GM10248 (cell line): ENCODE measurements around the gene SLC43A2.
"Not testable (repeated sequence)": the region's sequence is repeated elsewhere in the genome, so short reads cannot be mapped to it uniquely, and the experiment has no call there.

ENCODE experiments used
- CTCF ChIA-PET: fragments of 300-600 bp; sonication (Branson Sonifier 250); formaldehyde crosslinking; extraction: SDS; loops from one replicate; lab custom pipeline; 2021; ENCODE audit warnings: antibody characterized with exemption; lab: Yijun Ruan, JAX
- POLR2A ChIA-PET: fragments of 350-650 bp; sonication (Branson Sonifier 250); formaldehyde crosslinking; extraction: SDS; loops from one replicate; lab custom pipeline; 2020; ENCODE audit warnings: antibody characterized with exemption; lab: Yijun Ruan, JAX
- DNase-seq: peaks from one replicate; pipeline ENCODE4 v3.0.0; 2012; ENCODE audit errors: extremely low spot score
- CTCF ChIP-seq: IDR thresholded peaks from 2 replicates; pipeline ENCODE4 v1.5.1; 2012; ENCODE audit warnings: mild to moderate bottlenecking, low read depth; ENCODE audit errors: extremely low read depth, missing control alignments, control extremely low read depth

The SLC43A2 gene

GRCh38 chr17:1568950-1569810 is 59.5 kb downstream of the SLC43A2 start:
- POLR2A ChIA-PET: no interaction called here
- no peak for TF ChIP-seq CTCF
- DNase-seq: no peak
- CTCF ChIA-PET: interaction anchor here (1.6 to 3.4 kb wide), 2 partner anchors 61 to 79 kb away, joined by 5 to 18 read pairs; no protein-coding TSS in a partner anchor

DNA sequence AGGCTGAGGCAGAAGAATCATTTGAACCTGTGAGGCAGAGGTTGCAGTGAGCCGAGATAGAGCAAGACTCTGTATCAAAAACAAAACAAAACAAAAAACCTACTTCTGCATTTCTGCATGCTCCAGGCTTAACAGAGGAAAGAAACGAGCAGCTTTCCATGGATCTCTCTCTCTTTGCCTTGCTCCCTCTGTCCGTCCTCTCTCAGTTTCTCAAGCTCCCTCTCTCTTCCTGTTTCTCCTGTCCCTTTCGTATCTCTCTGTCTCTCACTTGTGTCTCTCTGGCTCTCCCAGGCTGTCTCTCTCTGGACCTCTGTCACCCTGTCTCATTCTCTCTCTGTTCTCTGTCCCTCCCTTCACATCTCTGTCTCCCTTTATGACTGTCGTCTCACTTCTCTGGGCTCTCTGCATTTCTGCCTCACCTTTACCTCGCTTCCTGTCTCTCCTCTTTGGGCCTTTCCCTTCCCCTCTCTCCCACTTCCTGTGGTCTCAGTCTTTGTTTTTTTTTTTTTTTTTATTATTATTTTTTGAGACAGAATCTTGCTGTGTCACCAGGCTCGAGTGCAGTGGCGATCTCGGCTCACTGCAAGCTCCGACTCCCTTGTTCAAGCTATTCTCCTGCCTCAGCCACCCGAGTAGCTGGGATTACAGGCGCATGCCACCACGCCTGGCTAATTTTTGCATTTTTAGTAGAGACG is 62.0 kb downstream of the SLC43A2 start:
- TF ChIP-seq CTCF: no peak
- ChIA-PET CTCF (interaction anchor here (0.9 to 3.4 kb wide), 8 partner anchors 40 to 202 kb away, joined by 3 to 18 read pairs (median 4); partner anchors contain the start of genes RILP and SCARF1), POLR2A (interaction anchor here (0.6 kb wide), 1 partner anchor 149 kb away, joined by 3 read pairs; no protein-coding TSS in a partner anchor)
- DNase-seq: peak; percentile 74

DNA sequence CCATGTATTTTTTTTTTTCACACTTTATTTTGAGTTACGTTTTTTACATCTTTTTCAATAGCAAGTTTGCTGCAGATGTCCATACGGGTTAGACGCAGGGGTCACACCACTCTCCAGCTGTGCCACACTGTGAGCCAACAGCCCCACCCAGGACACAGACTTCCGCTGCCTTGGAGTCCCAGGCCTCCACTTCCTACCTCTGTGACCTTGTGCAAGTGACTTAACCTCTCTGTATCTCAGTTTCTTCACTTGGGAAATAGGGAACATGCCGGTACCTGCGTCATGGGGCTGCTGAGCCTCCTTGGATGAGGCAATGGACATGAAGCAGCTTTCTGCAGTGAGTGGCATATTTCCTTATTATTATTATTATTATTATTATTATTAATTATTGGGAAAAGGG is 62.8 kb downstream of the SLC43A2 start:
- no peak for TF ChIP-seq CTCF
- POLR2A ChIA-PET: no interaction called here
- CTCF ChIA-PET: interaction anchor here (0.9 to 3.4 kb wide), 6 partner anchors 41 to 201 kb away, joined by 3 to 18 read pairs (median 5); partner anchors contain the start of genes RILP and SCARF1
- DNase-seq: no peak

GRCh38 chr17:1563786-1564613 is 64.6 kb downstream of the SLC43A2 start:
- POLR2A ChIA-PET: no interaction called here
- CTCF ChIA-PET: interaction anchor here (2.9 kb wide), 1 partner anchor 10 kb away, joined by 18 read pairs; no protein-coding TSS in a partner anchor
- no peak for DNase-seq
- no peak for TF ChIP-seq CTCF

GRCh38 chr17:1563471-1563785 is 65.2 kb downstream of the SLC43A2 start:
- CTCF ChIA-PET: interaction anchor here (2.9 kb wide), 1 partner anchor 10 kb away, joined by 18 read pairs; no protein-coding TSS in a partner anchor
- POLR2A ChIA-PET, DNase-seq: not testable (repeated sequence)

- ChIA-PET CTCF (interaction anchor here (1.1 to 2.9 kb wide), 2 partner anchors 12 to 15 kb away, joined by 3 to 18 read pairs; no protein-coding TSS in a partner anchor), POLR2A (interaction anchor here (1.0 kb wide), 1 partner anchor 27 kb away, joined by 3 read pairs; no protein-coding TSS in a partner anchor)
- no peak for TF ChIP-seq CTCF
- no peak for DNase-seq
Observed at GRCh38 chr17:1562176-1562643, 66.4 kb downstream of the SLC43A2 start.
